Measurements from ENCODE around the gene IL18.
"Not testable (repeated sequence)": the region's sequence is repeated elsewhere in the genome, so short reads cannot be mapped to it uniquely, and the experiment has no call there.

The IL18 gene

GRCh38 chr11:112114460-112114859 lies 49.4 kb downstream of the IL18 start:
- Mint-ChIP-seq H3K9me3 (no peaks in the 10 kb centered on the region), H3K27me3 (no peaks in the 10 kb centered on the region)

GRCh38 chr11:112113539-112114457 lies 50.1 kb downstream of the IL18 start:
- H3K9me3 Mint-ChIP-seq, result no peaks in the 10 kb centered on the region

More at GRCh38 chr11:112114460-112114859, 49.4 kb downstream of the IL18 start:
- peaks cover 5% of the 10 kb centered on the region for H3K4me1 Mint-ChIP-seq
- H3K27ac Mint-ChIP-seq, result no peak overlapping the region
- no peak for ATAC-seq
- H3K4me3 Mint-ChIP-seq, result no peak overlapping the region
- H3K36me3 Mint-ChIP-seq, result peaks cover 6% of the 10 kb centered on the region

GRCh38 chr11:112106070-112106469 lies 57.8 kb downstream of the IL18 start:
- Mint-ChIP-seq H3K36me3 (no peaks in the 10 kb centered on the region), H3K4me3 (no peak overlapping the region), H3K27me3 (no peaks in the 10 kb centered on the region), H3K4me1 (no peaks in the 10 kb centered on the region), H3K27ac (no peak overlapping the region), H3K9me3 (no peaks in the 10 kb centered on the region)
- no peak for ATAC-seq

More at GRCh38 chr11:112113539-112114457, 50.1 kb downstream of the IL18 start:
- peaks cover 5% of the 10 kb centered on the region for H3K4me1 Mint-ChIP-seq
- H3K36me3 Mint-ChIP-seq, result peaks cover 6% of the 10 kb centered on the region
- no peak overlapping the region for H3K4me3 Mint-ChIP-seq
- H3K27ac Mint-ChIP-seq, result no peak overlapping the region
- H3K27me3 Mint-ChIP-seq, result no peaks in the 10 kb centered on the region
- peak; percentile 48 for ATAC-seq

DNA sequence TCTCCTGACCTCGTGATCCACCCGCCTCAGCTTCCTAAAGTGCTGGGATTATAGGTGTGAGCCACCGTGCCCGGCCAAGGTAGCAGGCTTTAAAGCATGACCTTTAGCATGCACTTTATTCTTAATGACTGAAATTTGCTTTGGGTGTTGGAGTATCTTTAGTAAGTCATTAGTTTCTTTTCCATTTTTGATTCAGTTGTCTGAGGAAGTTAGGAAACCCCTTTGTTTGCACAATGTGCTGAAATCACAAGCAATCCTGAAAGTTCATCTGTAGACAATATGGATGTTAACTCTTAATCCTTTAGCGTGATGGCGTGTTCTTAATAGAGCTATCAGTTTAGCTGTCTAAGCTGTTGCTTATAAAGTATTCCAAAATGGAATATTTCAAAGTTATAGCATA lies 60.4 kb downstream of the IL18 start:
- peaks cover 8% of the 10 kb centered on the region for H3K4me1 Mint-ChIP-seq
- ATAC-seq, result no peak
- no peak overlapping the region for H3K4me3 Mint-ChIP-seq
- no peaks in the 10 kb centered on the region for H3K9me3 Mint-ChIP-seq
- H3K36me3 Mint-ChIP-seq, result peaks cover 4% of the 10 kb centered on the region
- H3K27ac Mint-ChIP-seq, result no peak overlapping the region
- H3K27me3 Mint-ChIP-seq, result no peaks in the 10 kb centered on the region

DNA sequence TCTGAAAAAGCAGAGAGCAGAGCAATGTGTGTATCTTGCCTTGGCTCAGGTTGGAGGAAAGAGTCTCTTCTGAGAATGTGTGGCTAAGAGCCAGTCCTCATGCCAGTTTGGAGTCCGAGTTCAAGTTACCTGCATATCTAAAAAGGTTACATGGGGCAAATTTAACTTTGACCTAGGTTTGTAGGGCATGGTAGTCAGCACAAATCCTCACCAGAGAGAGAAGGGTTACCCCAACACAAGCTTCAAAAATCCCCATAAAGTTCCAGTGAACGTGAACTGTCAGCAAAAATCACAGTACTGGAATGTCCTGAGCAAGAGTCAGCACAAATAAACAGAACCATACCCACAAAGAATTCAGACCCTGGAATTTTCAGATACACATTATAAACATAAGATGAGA lies 63.4 kb downstream of the IL18 start:
- H3K4me3 Mint-ChIP-seq, result no peak overlapping the region
- ATAC-seq, result no peak
- no peaks in the 10 kb centered on the region for H3K27me3 Mint-ChIP-seq
- H3K4me1 Mint-ChIP-seq, result peaks cover 8% of the 10 kb centered on the region
- no peaks in the 10 kb centered on the region for H3K9me3 Mint-ChIP-seq
- H3K27ac Mint-ChIP-seq, result peak overlapping the region; percentile 72
- peaks cover 28% of the 10 kb centered on the region for H3K36me3 Mint-ChIP-seq

DNA sequence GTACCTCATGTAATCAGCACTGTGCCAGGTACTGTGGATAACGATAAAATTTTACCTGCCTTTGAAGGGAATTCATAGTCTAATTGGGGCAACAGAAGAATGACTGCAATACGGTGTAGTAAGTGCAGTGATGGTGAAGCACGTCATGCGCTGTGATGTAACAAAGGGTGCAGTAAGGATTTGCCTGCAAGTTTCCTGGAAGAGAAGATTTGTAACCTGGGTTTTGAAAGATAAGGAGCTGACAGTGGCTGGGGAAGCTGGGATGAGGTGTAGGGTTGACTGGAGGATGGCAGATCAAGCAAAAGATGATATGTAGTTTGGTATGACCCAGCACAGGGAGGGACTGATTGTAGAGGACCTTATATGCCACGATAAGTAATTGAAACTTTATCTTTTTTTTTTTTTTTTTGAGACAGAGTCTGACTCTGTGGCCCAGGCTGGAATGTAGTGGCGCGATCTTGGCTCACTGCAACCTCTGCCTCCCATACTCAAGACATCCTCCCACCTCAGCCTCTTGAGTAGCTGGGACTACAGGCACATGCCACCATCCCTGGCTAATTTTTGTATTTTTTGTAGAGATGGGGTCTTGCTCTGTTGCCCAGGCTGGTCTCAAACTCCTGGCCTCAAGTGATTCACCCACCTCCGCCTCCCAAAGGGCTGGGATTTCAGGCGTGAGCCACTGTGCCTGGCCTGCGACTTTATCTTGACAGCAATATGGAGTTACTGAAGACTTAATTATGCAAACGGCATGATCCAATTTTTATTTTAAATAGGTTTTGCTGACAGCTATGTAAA lies 66.0 kb downstream of the IL18 start:
- H3K27me3 Mint-ChIP-seq, result no peaks in the 10 kb centered on the region
- H3K4me1 Mint-ChIP-seq, result peaks cover 8% of the 10 kb centered on the region
- no peak for ATAC-seq
- H3K36me3 Mint-ChIP-seq, result peaks cover 38% of the 10 kb centered on the region
- no peak overlapping the region for H3K27ac Mint-ChIP-seq
- no peaks in the 10 kb centered on the region for H3K9me3 Mint-ChIP-seq
- no peak overlapping the region for H3K4me3 Mint-ChIP-seq

GRCh38 chr11:112096194-112096593 lies 67.7 kb downstream of the IL18 start:
- Mint-ChIP-seq H3K9me3 (no peaks in the 10 kb centered on the region), H3K4me3 (no peak overlapping the region), H3K27ac (no peak overlapping the region), H3K4me1 (peaks cover 8% of the 10 kb centered on the region), H3K27me3 (no peaks in the 10 kb centered on the region), H3K36me3 (peaks cover 54% of the 10 kb centered on the region)
- ATAC-seq, result no peak

DNA sequence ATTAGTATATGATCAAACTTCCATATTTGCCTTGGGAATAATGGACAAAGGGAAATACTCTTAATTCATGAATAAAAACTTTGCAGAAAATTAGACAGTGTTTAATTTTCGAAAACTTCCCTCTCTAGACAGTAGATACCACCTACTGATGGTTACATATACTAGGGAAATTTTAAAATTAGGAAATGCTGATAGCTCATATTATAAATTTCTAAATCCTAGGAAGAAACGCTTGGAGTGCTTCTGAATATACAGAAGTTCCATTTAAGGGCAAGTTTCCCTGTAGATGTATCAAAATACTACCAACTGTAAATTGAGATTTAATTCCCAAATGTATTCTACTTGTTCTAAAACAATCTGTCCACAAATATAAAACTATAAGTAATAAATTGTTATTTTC lies 68.6 kb downstream of the IL18 start:
- H3K4me1 Mint-ChIP-seq, H3K4me3 Mint-ChIP-seq, H3K27me3 Mint-ChIP-seq, ATAC-seq, H3K27ac Mint-ChIP-seq, H3K9me3 Mint-ChIP-seq: not testable (repeated sequence)
- H3K36me3 Mint-ChIP-seq, result peaks cover 62% of the 10 kb centered on the region

Measured in stimulated activated memory B cell treated with anti-CD40 and anti-IgM and Interleukin-4, amounts not matched to agents 10 μg/mL and 1 μg/mL and 100 μg/mL, for 72 hours (primary cell).